Germinal center (tissue), 1 donor: ENCODE results near the gene ACP2.
"Not testable (repeated sequence)": the region's sequence is repeated elsewhere in the genome, so short reads cannot be mapped to it uniquely, and the experiment has no call there.

ENCODE experiments used
- DNase-seq: peaks from one replicate; pipeline ENCODE4 v3.0.0; 2012; ENCODE audit warnings: mixed read lengths, low spot score

The ACP2 gene

DNA sequence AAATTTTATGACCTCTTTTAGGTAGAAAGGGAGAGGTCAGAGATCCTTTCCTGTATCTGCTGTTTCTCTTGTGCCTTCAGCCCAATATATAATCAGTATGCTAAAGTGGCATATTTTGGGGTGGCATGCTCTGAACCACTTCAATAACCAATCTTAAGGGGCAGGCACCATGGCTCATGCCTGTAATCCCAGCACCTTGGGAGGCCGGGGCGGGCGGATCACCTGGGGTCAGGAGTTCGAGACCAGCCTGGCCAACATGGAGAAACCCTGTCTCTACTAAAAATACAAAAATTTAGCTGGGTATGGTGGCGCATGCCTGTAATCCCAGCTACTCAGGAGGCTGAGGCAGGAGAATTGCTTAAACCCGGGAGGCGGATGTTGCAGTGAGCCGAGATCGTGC, 50.5 kb downstream of the ACP2 start:
- DNase-seq = not testable (repeated sequence)

DNA sequence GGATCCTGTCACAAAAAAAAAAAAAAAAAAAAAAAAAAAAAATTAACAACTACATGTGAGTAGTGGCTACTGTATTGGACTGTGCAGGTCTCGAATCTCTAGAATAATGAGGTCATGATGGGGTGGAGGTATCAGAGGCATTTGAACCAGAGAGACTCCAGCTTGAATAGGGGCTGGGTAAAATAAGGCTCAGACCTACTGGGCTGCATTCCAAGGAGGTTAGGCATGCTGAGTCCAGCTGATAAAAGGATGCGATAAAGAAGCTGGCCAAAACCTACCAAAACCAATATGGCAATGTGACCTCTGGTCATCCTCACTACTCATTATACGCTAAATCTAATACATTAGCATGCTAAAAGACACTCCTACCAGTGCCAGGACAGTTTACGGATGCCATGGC, 56.5 kb downstream of the ACP2 start:
- no peak for DNase-seq

GRCh38 chr11:47191137-47191536, 57.5 kb downstream of the ACP2 start:
- DNase-seq = not testable (repeated sequence)
